K562 (cell line): ENCODE results near the gene TUB.

Experiments
- HCFC1 ChIP-seq: IDR thresholded peaks from 2 replicates; pipeline ENCODE4 v1.6.1; 2012; ENCODE audit warnings: low read depth, low read length, improper control_type of control experiment
- KLF16 ChIP-seq: IDR thresholded peaks from 2 replicates; pipeline ENCODE4 v1.6.1; 2016; ENCODE audit warnings: antibody characterized with exemption
- NFIC ChIP-seq: fragments of 450-650 bp; IDR thresholded peaks from 2 replicates; pipeline ENCODE4 v1.6.1; 2017; ENCODE audit warnings: mild to moderate bottlenecking, inconsistent platforms
- NR2C2 ChIP-seq, 2 experiments: fragments of 200-800 bp in 1 of 2; sonication (Bioruptor generic) in 1 of 2; sonication (generic) in 1 of 2; formaldehyde crosslinking in 1 of 2; IDR thresholded peaks; 2 replicates each; pipeline versions ENCODE4 v1.6.1 to v1.8.0; 2016 to 2022; ENCODE audit warnings: mild to moderate bottlenecking in 1 of 2, missing compliant biosample characterization in 1 of 2, missing genetic modification characterization in 1 of 2, missing genetic modification reagents in 1 of 2
- SMAD3 ChIP-seq: fragments of 450-650 bp; formaldehyde crosslinking; conservative IDR thresholded peaks from 2 replicates; pipeline ENCODE4 v1.4.0; 2020; ENCODE audit warnings: mild to moderate bottlenecking
- TF ChIP-seq, protein P1 (sequence below): sonication (generic); formaldehyde crosslinking; IDR thresholded peaks from 2 replicates; pipeline ENCODE4 v1.8.1; 2022; ENCODE audit warnings: missing genetic modification reagents
- TF ChIP-seq, protein P2 (sequence below): fragments of 250-450 bp; sonication (Bioruptor Pico); IDR thresholded peaks from 2 replicates; pipeline ENCODE4 v1.8.0; 2022; ENCODE audit warnings: inconsistent platforms
- TF ChIP-seq, protein P3 (sequence below): fragments of 450-650 bp; formaldehyde crosslinking; IDR thresholded peaks from 2 replicates; pipeline ENCODE4 v1.4.0; 2020; ENCODE audit warnings: mild to moderate bottlenecking, mixed read lengths

DNA sequence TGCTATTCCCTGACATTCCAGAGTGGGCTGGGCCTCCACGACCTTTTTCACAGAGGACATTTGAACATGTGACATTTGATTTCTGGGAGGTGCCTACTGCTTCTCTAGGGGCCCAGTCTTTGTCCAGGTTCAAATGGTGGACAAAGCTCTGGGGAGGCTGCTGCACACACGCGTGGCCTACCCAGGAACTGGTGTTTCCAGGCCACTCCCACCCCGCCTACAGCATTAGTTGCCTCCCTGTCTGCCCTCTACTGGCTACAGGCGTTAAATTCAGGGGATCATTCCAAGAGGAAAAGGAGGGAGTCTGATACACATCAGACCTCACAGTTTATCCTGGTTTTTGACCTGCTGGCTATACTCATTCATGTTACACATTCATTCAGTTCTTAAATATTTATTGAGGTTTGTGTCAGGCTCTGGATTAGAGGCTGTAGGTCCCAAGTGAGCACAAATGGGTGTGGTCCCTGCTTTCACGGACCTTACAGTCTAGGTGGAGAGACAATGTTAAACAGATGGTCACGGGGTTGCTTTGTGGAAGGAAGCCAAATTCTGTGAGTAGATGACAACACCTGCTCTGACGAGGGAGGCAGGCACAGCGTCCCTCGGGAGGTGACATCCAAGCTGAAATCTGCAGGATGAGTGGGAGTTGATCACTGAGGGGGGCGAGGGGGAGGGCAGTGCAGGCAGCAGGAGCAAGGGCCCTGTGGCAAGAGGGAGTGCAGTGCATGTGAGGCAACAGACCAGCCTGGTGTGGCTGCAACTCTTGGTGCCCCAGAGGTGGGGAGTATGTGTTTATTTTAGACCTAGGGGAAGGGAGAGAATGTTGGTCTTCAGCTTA, 11.8 kb downstream of the TUB start:
- no peak for TF ChIP-seq KLF16
- TF ChIP-seq, protein P1, sequence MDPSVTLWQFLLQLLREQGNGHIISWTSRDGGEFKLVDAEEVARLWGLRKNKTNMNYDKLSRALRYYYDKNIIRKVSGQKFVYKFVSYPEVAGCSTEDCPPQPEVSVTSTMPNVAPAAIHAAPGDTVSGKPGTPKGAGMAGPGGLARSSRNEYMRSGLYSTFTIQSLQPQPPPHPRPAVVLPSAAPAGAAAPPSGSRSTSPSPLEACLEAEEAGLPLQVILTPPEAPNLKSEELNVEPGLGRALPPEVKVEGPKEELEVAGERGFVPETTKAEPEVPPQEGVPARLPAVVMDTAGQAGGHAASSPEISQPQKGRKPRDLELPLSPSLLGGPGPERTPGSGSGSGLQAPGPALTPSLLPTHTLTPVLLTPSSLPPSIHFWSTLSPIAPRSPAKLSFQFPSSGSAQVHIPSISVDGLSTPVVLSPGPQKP: no peak
- TF ChIP-seq, protein P2, sequence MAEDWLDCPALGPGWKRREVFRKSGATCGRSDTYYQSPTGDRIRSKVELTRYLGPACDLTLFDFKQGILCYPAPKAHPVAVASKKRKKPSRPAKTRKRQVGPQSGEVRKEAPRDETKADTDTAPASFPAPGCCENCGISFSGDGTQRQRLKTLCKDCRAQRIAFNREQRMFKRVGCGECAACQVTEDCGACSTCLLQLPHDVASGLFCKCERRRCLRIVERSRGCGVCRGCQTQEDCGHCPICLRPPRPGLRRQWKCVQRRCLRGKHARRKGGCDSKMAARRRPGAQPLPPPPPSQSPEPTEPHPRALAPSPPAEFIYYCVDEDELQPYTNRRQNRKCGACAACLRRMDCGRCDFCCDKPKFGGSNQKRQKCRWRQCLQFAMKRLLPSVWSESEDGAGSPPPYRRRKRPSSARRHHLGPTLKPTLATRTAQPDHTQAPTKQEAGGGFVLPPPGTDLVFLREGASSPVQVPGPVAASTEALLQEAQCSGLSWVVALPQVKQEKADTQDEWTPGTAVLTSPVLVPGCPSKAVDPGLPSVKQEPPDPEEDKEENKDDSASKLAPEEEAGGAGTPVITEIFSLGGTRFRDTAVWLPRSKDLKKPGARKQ (CRISPR knock-in tag): no peak
- TF ChIP-seq SMAD3: no peak
- no peak for TF ChIP-seq HCFC1
- no peak for TF ChIP-seq NFIC
- no peak for TF ChIP-seq NR2C2 (CRISPR knock-in tag; IDR thresholded peaks at IDR 0.05)
- TF ChIP-seq NR2C2 (tag; IDR thresholded peaks at IDR 0.05): no peak
- TF ChIP-seq, protein P3, sequence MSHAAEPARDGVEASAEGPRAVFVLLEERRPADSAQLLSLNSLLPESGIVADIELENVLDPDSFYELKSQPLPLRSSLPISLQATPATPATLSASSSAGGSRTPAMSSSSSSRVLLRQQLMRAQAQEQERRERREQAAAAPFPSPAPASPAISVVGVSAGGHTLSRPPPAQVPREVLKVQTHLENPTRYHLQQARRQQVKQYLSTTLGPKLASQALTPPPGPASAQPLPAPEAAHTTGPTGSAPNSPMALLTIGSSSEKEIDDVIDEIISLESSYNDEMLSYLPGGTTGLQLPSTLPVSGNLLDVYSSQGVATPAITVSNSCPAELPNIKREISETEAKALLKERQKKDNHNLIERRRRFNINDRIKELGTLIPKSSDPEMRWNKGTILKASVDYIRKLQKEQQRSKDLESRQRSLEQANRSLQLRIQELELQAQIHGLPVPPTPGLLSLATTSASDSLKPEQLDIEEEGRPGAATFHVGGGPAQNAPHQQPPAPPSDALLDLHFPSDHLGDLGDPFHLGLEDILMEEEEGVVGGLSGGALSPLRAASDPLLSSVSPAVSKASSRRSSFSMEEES (CRISPR knock-in tag): no peak
